SK-N-MC (cell line): Measurements from ENCODE around the gene ARMH1.

Experiments used
- DNase-seq: peaks from one replicate; pipeline ENCODE4 v3.0.0-alpha.2; 2011; ENCODE audit warnings: low read depth, low spot score
- H3K27ac ChIP-seq: fragments of 200-600 bp; sonication (generic); 2 replicates; pipeline ENCODE4 v1.5.1; 2016; ENCODE audit warnings: mixed run types
- H3K36me3 ChIP-seq: fragments of 200-600 bp; sonication (generic); 2 replicates; pipeline ENCODE4 v1.6.1; 2017; ENCODE audit warnings: antibody characterized with exemption, low read length, mixed read lengths; ENCODE audit not compliant: insufficient read depth
- H3K4me3 ChIP-seq: fragments of 200-600 bp; sonication (generic); 2 replicates; pipeline ENCODE4 v1.5.1; 2016
- H3K9ac ChIP-seq: fragments of 200-600 bp; sonication (generic); 2 replicates; pipeline ENCODE4 v1.8.0; 2017; ENCODE audit warnings: mixed run types, mixed read lengths; ENCODE audit not compliant: insufficient read length
- H3K9me3 ChIP-seq: fragments of 200-600 bp; sonication (generic); 2 replicates; pipeline ENCODE4 v1.6.1; 2017; ENCODE audit warnings: low read depth, mild to moderate bottlenecking, antibody characterized with exemption, low read length, moderate library complexity, mixed read lengths
- EZH2 ChIP-seq: fragments of 200-600 bp; sonication (generic); IDR thresholded peaks from one replicate; pipeline ENCODE4 v1.6.1; 2017; ENCODE audit warnings: antibody characterized with exemption
- FOXP2 ChIP-seq: optimal IDR thresholded peaks from 2 replicates; pipeline ENCODE3; 2011; ENCODE audit warnings: mild to moderate bottlenecking, moderate library complexity; ENCODE audit not compliant: insufficient read depth; ENCODE audit errors: extremely low read length, control extremely low read depth
- POLR2AphosphoS5 ChIP-seq: IDR thresholded peaks from 2 replicates; pipeline ENCODE4 v1.6.1; 2012; ENCODE audit warnings: mild to moderate bottlenecking, low read depth, low read length, borderline replicate concordance

The ARMH1 gene

GRCh38 chr1:44681905-44682882, 7.7 kb downstream of the ARMH1 start:
- no peaks in the 10 kb centered on the region for H3K36me3 ChIP-seq
- no peak overlapping the region for H3K9ac ChIP-seq
- H3K27ac ChIP-seq: no peak overlapping the region
- H3K9me3 ChIP-seq: no peaks in the 10 kb centered on the region
- H3K4me3 ChIP-seq: no peak overlapping the region
- no peak for DNase-seq
- TF ChIP-seq FOXP2 (no peak), EZH2 (no peak), POLR2AphosphoS5 (no peak)

GRCh38 chr1:44682883-44683265, 8.4 kb downstream of the ARMH1 start:
- no peak for DNase-seq
- TF ChIP-seq POLR2AphosphoS5 (no peak), EZH2 (no peak), FOXP2 (no peak)
- Histone ChIP-seq H3K36me3 (no peaks in the 10 kb centered on the region), H3K4me3 (no peak overlapping the region), H3K9ac (no peak overlapping the region), H3K9me3 (no peaks in the 10 kb centered on the region), H3K27ac (no peak overlapping the region)

- Histone ChIP-seq H3K9ac (no peak overlapping the region), H3K4me3 (no peak overlapping the region)
- DNase-seq: no peak
These were observed 10.0 kb downstream of the ARMH1 start for GRCh38 chr1:44684525-44684924.

GRCh38 chr1:44685218-44685617, 10.7 kb downstream of the ARMH1 start:
- no peaks in the 10 kb centered on the region for H3K9me3 ChIP-seq
- H3K4me3 ChIP-seq: no peak overlapping the region
- no peaks in the 10 kb centered on the region for H3K36me3 ChIP-seq
- DNase-seq: no peak
- H3K27ac ChIP-seq: no peak overlapping the region
- no peak for TF ChIP-seq EZH2
- no peak for TF ChIP-seq POLR2AphosphoS5
- no peak for TF ChIP-seq FOXP2
- no peak overlapping the region for H3K9ac ChIP-seq

More at GRCh38 chr1:44684525-44684924, 10.0 kb downstream of the ARMH1 start:
- H3K9me3 ChIP-seq: no peaks in the 10 kb centered on the region
- H3K27ac ChIP-seq: no peak overlapping the region
- TF ChIP-seq FOXP2: no peak
- H3K36me3 ChIP-seq: no peaks in the 10 kb centered on the region

GRCh38 chr1:44685881-44686280, 11.4 kb downstream of the ARMH1 start:
- no peak for DNase-seq
- Histone ChIP-seq H3K9ac (no peak overlapping the region), H3K9me3 (no peaks in the 10 kb centered on the region), H3K27ac (no peak overlapping the region), H3K4me3 (no peak overlapping the region), H3K36me3 (no peaks in the 10 kb centered on the region)
- TF ChIP-seq POLR2AphosphoS5: no peak
- no peak for TF ChIP-seq EZH2
- TF ChIP-seq FOXP2: no peak

GRCh38 chr1:44688760-44689446, 14.4 kb downstream of the ARMH1 start:
- Histone ChIP-seq H3K9ac (no peak overlapping the region), H3K36me3 (no peaks in the 10 kb centered on the region), H3K9me3 (no peaks in the 10 kb centered on the region), H3K4me3 (no peak overlapping the region), H3K27ac (no peak overlapping the region)
- no peak for DNase-seq
- TF ChIP-seq EZH2 (no peak), FOXP2 (no peak), POLR2AphosphoS5 (no peak)

GRCh38 chr1:44689447-44689765, 14.9 kb downstream of the ARMH1 start:
- H3K27ac ChIP-seq: no peak overlapping the region
- no peaks in the 10 kb centered on the region for H3K36me3 ChIP-seq
- no peaks in the 10 kb centered on the region for H3K9me3 ChIP-seq
- no peak for DNase-seq
- no peak overlapping the region for H3K4me3 ChIP-seq
- TF ChIP-seq POLR2AphosphoS5: no peak
- H3K9ac ChIP-seq: no peak overlapping the region

- no peak for DNase-seq
- H3K9me3 ChIP-seq: no peaks in the 10 kb centered on the region
- no peaks in the 10 kb centered on the region for H3K36me3 ChIP-seq
- no peak overlapping the region for H3K27ac ChIP-seq
- H3K4me3 ChIP-seq: no peak overlapping the region
- TF ChIP-seq FOXP2: no peak
- no peak overlapping the region for H3K9ac ChIP-seq
These were observed 18.6 kb downstream of the ARMH1 start for GRCh38 chr1:44693159-44693558.

GRCh38 chr1:44693900-44694299, 19.4 kb downstream of the ARMH1 start:
- no peak overlapping the region for H3K4me3 ChIP-seq
- no peaks in the 10 kb centered on the region for H3K9me3 ChIP-seq
- no peaks in the 10 kb centered on the region for H3K36me3 ChIP-seq
- no peak overlapping the region for H3K27ac ChIP-seq
- DNase-seq: no peak
- TF ChIP-seq EZH2 (no peak), POLR2AphosphoS5 (no peak), FOXP2 (no peak)
- no peak overlapping the region for H3K9ac ChIP-seq
